H1 (cell line): ENCODE measurements around the gene RPTOR. TPM values are rescaled to one million over a fixed set of nuclear protein-coding genes. Genes with fewer than 3 reads are reported as not detected.

Source experiments
- CTCF ChIA-PET: fragments of 300-600 bp; sonication (Branson Sonifier 250); formaldehyde crosslinking; loops from one replicate; lab custom pipeline; 2021; ENCODE audit not compliant: partially characterized antibody; lab: Charles Lee
- POLR2A ChIA-PET: fragments of 300-600 bp; sonication (Branson Sonifier 250); formaldehyde crosslinking; loops from one replicate; lab custom pipeline; 2021; ENCODE audit warnings: inconsistent platforms; ENCODE audit not compliant: partially characterized antibody; lab: Charles Lee
- DNase-seq, 2 experiments: peaks; one replicate each; pipeline versions ENCODE4 v3.0.0 to v3.0.0-alpha.2; 2010 to 2022; ENCODE audit warnings: low spot score in 2 of 2, low read depth in 1 of 2, mixed read lengths in 1 of 2
- FAIRE-seq: peaks from 2 replicates; lab custom pipeline; 2011; peaks lifted over from hg19 to GRCh38; lab: Jason Lieb, UNC
- H2AFZ ChIP-seq: 2 replicates; pipeline ENCODE4 v1.8.1; 2012; ENCODE audit warnings: low read length, inconsistent platforms
- H2AK5ac ChIP-seq: 2 replicates; pipeline ENCODE4 v1.6.1; 2013; ENCODE audit warnings: low read depth, low read length
- H2BK120ac ChIP-seq: replicated peaks from 2 replicates; pipeline ENCODE3; 2013; ENCODE audit warnings: low read depth, low read length, inconsistent platforms
- H2BK12ac ChIP-seq: 2 replicates; pipeline ENCODE4 v1.6.1; 2013; ENCODE audit warnings: low read depth, low read length
- H2BK15ac ChIP-seq: 2 replicates; pipeline ENCODE4 v1.6.1; 2013; ENCODE audit warnings: low read length
- H2BK20ac ChIP-seq: 2 replicates; pipeline ENCODE4 v1.6.1; 2013; ENCODE audit warnings: low read length
- H2BK5ac ChIP-seq: 2 replicates; pipeline ENCODE4 v1.6.1; 2013; ENCODE audit warnings: low read depth, low read length
- H3K14ac ChIP-seq: 2 replicates; pipeline ENCODE4 v1.6.1; 2013; ENCODE audit warnings: inconsistent platforms; ENCODE audit not compliant: insufficient read length
- H3K18ac ChIP-seq: 2 replicates; pipeline ENCODE4 v1.6.1; 2013; ENCODE audit warnings: low read length; ENCODE audit errors: extremely low read depth
- H3K23ac ChIP-seq: 2 replicates; pipeline ENCODE4 v1.6.1; 2013; ENCODE audit warnings: inconsistent platforms; ENCODE audit not compliant: insufficient read length
- H3K23me2 ChIP-seq: 2 replicates; pipeline ENCODE4 v1.6.1; 2013; ENCODE audit warnings: low read depth, low read length
- H3K27ac ChIP-seq: 2 replicates; pipeline ENCODE4 v1.6.1; 2011; ENCODE audit warnings: low read depth, low read length, inconsistent platforms
- H3K27me3 ChIP-seq, 4 experiments: replicated peaks in 1 of 4; 1 replicate in 1 of 4; 2 replicates in 3 of 4; pipeline versions ENCODE4 v1.6.1 to v1.8.1; 2011 to 2013; ENCODE audit warnings: low read length in 3 of 4, mild to moderate bottlenecking in 3 of 4, inconsistent platforms in 2 of 4, mixed read lengths in 2 of 4, moderate library complexity in 1 of 4; ENCODE audit not compliant: control insufficient read depth in 3 of 4, insufficient read depth in 3 of 4; ENCODE audit errors: extremely low read depth in 1 of 4
- H3K36me3 ChIP-seq, 4 experiments: 2 replicates each; pipeline versions ENCODE4 v1.6.1 to v1.8.1; 2011 to 2013; ENCODE audit warnings: mild to moderate bottlenecking in 4 of 4, low read length in 3 of 4, moderate library complexity in 2 of 4, control low read depth in 1 of 4, inconsistent platforms in 1 of 4; ENCODE audit not compliant: insufficient read depth in 4 of 4, control insufficient read depth in 2 of 4
- H3K4ac ChIP-seq: replicated peaks from 2 replicates; pipeline ENCODE3; 2013; ENCODE audit warnings: low read length, low read depth, mixed read lengths, inconsistent platforms; ENCODE audit not compliant: insufficient read length
- H3K4me1 ChIP-seq, 4 experiments: replicated peaks in 1 of 4; 1 replicate in 1 of 4; 2 replicates in 3 of 4; pipeline versions ENCODE4 v1.6.1 to v1.8.1; 2011 to 2013; ENCODE audit warnings: low read length in 3 of 4, inconsistent platforms in 2 of 4, mixed read lengths in 1 of 4; ENCODE audit not compliant: insufficient read depth in 4 of 4, control insufficient read depth in 3 of 4
- H3K4me2 ChIP-seq, 2 experiments: 2 replicates each; pipeline versions ENCODE4 v1.6.1 to v1.8.1; 2011 to 2013; ENCODE audit warnings: low read depth in 2 of 2, low read length in 2 of 2, control low read depth in 1 of 2, inconsistent platforms in 1 of 2, mild to moderate bottlenecking in 1 of 2; ENCODE audit not compliant: insufficient read depth in 1 of 2
- H3K4me3 ChIP-seq, 4 experiments: fragments of 200-600, 300-600 bp in 1 of 4; sonication (generic), shearing (Covaris generic), sonication (Bioruptor Twin) in 1 of 4; 2 replicates each; pipeline versions ENCODE4 v1.5.1 to v1.8.1; 2011 to 2016; ENCODE audit warnings: low read length in 4 of 4, low read depth in 3 of 4, control low read depth in 2 of 4, inconsistent platforms in 2 of 4, mild to moderate bottlenecking in 2 of 4, mixed read lengths in 1 of 4, moderate library complexity in 1 of 4; ENCODE audit not compliant: insufficient read depth in 2 of 4; ENCODE audit errors: extremely low read depth in 1 of 4
- H3K56ac ChIP-seq: replicated peaks from 2 replicates; pipeline ENCODE3; 2013; ENCODE audit warnings: low read depth, mild to moderate bottlenecking, mixed read lengths, low read length, inconsistent platforms; ENCODE audit not compliant: insufficient read length
- H3K79me1 ChIP-seq: 2 replicates; pipeline ENCODE4 v1.6.1; 2013; ENCODE audit warnings: low read depth, low read length, control low read depth
- H3K79me2 ChIP-seq, 2 experiments: 2 replicates each; pipeline versions ENCODE4 v1.6.1 to v1.8.1; 2012 to 2013; ENCODE audit warnings: low read length in 2 of 2, mild to moderate bottlenecking in 2 of 2, inconsistent platforms in 1 of 2; ENCODE audit not compliant: insufficient read depth in 2 of 2, control insufficient read depth in 1 of 2
- H3K9ac ChIP-seq, 4 experiments: replicated peaks in 1 of 4; 1 replicate in 1 of 4; 2 replicates in 3 of 4; pipeline versions ENCODE4 v1.6.1 to v1.8.1; 2011 to 2013; ENCODE audit warnings: low read depth in 3 of 4, low read length in 3 of 4, control low read depth in 2 of 4, mild to moderate bottlenecking in 2 of 4, moderate library complexity in 2 of 4, inconsistent platforms in 1 of 4; ENCODE audit errors: extremely low read depth in 1 of 4
- H3K9me3 ChIP-seq, 2 experiments: 2 replicates each; pipeline versions ENCODE4 v1.6.1 to v1.8.1; 2012 to 2013; ENCODE audit warnings: mild to moderate bottlenecking in 2 of 2, moderate library complexity in 2 of 2, control low read depth in 1 of 2, inconsistent platforms in 1 of 2, low read depth in 1 of 2, low read length in 1 of 2, mixed read lengths in 1 of 2; ENCODE audit not compliant: insufficient read depth in 2 of 2
- H4K20me1 ChIP-seq, 2 experiments: replicated peaks in 1 of 2; 2 replicates each; pipeline versions ENCODE3 to v1.8.1; 2011 to 2013; ENCODE audit warnings: inconsistent platforms in 2 of 2, low read length in 2 of 2, mild to moderate bottlenecking in 1 of 2; ENCODE audit not compliant: insufficient read depth in 2 of 2, control insufficient read depth in 1 of 2
- H4K5ac ChIP-seq: 2 replicates; pipeline ENCODE4 v1.6.1; 2013; ENCODE audit warnings: low read length, low read depth, mixed read lengths, inconsistent platforms; ENCODE audit not compliant: insufficient read length
- H4K8ac ChIP-seq: 2 replicates; pipeline ENCODE4 v1.8.0; 2013; ENCODE audit warnings: mild to moderate bottlenecking, moderate library complexity, low read length, inconsistent platforms; ENCODE audit not compliant: insufficient read depth; ENCODE audit errors: extremely low read depth
- H4K91ac ChIP-seq: replicated peaks from 2 replicates; pipeline ENCODE3; 2013; ENCODE audit warnings: low read length, mixed read lengths, inconsistent platforms; ENCODE audit not compliant: insufficient read length
- GTF2F1 ChIP-seq: IDR thresholded peaks from 2 replicates; pipeline ENCODE4 v1.6.1; 2012; ENCODE audit warnings: low read depth, low read length, improper control_type of control experiment, borderline replicate concordance
- RAD21 ChIP-seq, 2 experiments: IDR thresholded peaks in 1 of 2; conservative IDR thresholded peaks in 1 of 2; 2 replicates each; pipeline ENCODE4 v1.6.1; 2011; ENCODE audit warnings: low read depth in 2 of 2, low read length in 2 of 2, improper control_type of control experiment in 1 of 2, inconsistent platforms in 1 of 2, mild to moderate bottlenecking in 1 of 2, moderate library complexity in 1 of 2
- WGBS, 2 experiments: shearing (Covaris generic) in 1 of 2; methylation state at CpG; one replicate each; pipeline versions ENCODE4 v1.1.6 to v1.1.7; 2013 to 2015; ENCODE audit warnings: low lambda C conversion rate in 2 of 2, mixed read lengths in 2 of 2, inconsistent platforms in 1 of 2, low coverage in 1 of 2, missing lambda C conversion rate in 1 of 2; ENCODE audit not compliant: insufficient replicate concordance in 2 of 2, insufficient coverage in 1 of 2, insufficient read length in 1 of 2; ENCODE audit errors: extremely low coverage in 1 of 2, missing lambda C conversion rate in 1 of 2; 5-methylcytosine and 5-hydroxymethylcytosine counted together
- polyA plus RNA-seq, 7 experiments: library from polyadenylated mRNA; depleted of rRNA in 3 of 7; stranded (reverse) in 5 of 7; unstranded in 2 of 7; fragments of >200 nt in 5 of 7; fragments of 200-250 nt in 2 of 7; gene quantifications; 1 replicate in 5 of 7; 2 replicates in 1 of 7; 4 replicates in 1 of 7; pipeline versions ENCODE4 v1.2.1 to v1.2.3, GENCODE V29; 2011 to 2013; ENCODE audit warnings: missing spikeins in 2 of 7, mixed read lengths in 2 of 7
- total RNA-seq: library from RNA; stranded (reverse); fragmentation: NEBNext Ultra II Directional; extraction: Animal tissue kit (Norgen Biotek cat#: 25700); gene quantifications from 2 replicates; pipeline ENCODE4 v1.2.1, GENCODE V29; 2021

Gene RPTOR
- total and polyA plus RNA-seq, 2 of the 8 experiments (the other 6 are each of a cell fraction or from before 2014, with no cell fraction given), result 6.9 to 28.7 TPM

GRCh38 chr17:80659651-80660050 lies 115.0 kb downstream of the RPTOR start:
- POLR2A ChIA-PET, result no interaction called here
- Histone ChIP-seq H3K23ac (no peak overlapping the region), H3K27me3 (no peaks in the 10 kb centered on the region), H3K79me1 (peaks cover 16% of the 10 kb centered on the region), H4K5ac (no peak overlapping the region), H3K9ac (no peak overlapping the region), H2BK15ac (no peak overlapping the region), H4K20me1 (peaks cover 0 to 10% of the 10 kb centered on the region in 2 experiments), H2BK5ac (no peak overlapping the region), H3K27ac (no peak overlapping the region), H3K4ac (no peak overlapping the region), H2AFZ (no peak overlapping the region), H3K36me3 (no peaks in the 10 kb centered on the region), H3K23me2 (no peaks in the 10 kb centered on the region; the same call in 1 of the 2 replicates), H2AK5ac (no peak overlapping the region), H3K4me3 (no peak overlapping the region), H3K4me2 (no peak overlapping the region), H3K4me1 (peaks cover 0 to 11% (median 6%) of the 10 kb centered on the region in 4 experiments; a peak in 4 of 7 replicates), H3K18ac (no peak overlapping the region), H2BK12ac (no peak overlapping the region), H3K9me3 (0 out of 4 replicates have a peak, but pooled peaks cover 0 to 2% of the 10 kb centered on the region in 2 experiments), H4K91ac (no peak overlapping the region), H2BK120ac (no peak overlapping the region), H4K8ac (no peak overlapping the region), H2BK20ac (no peak overlapping the region), H3K56ac (no peak overlapping the region), H3K79me2 (peaks cover 0 to 36% of the 10 kb centered on the region in 2 experiments; a peak in 2 of 4 replicates), H3K14ac (no peak overlapping the region)
- CTCF ChIA-PET, result interaction anchor here (0.6 to 2.1 kb wide), 5 partner anchors 9 to 232 kb away, joined by 3 to 8 read pairs (median 4); no protein-coding TSS in a partner anchor
- FAIRE-seq (no peak), DNase-seq (no peak)
- WGBS, 2 experiments, result 93% methylated on average over 12 of the region's 12 CpGs; no CpG with 5 or more reads in 1 of the 2 experiments
- TF ChIP-seq RAD21 (IDR thresholded peaks at IDR 0.05 in 1 of 2, conservative IDR thresholded peaks at IDR 0.05 in 1 of 2; ENCODE audit: low read depth in 2 of 2, low read length in 2 of 2), result no peak
- TF ChIP-seq GTF2F1, result no peak
